Measurements from ENCODE around the gene COA3.

Gene COA3

GRCh38 chr17:42798383-42799380 lies at the start of gene COA3, which contains the start of gene CNTD1:
COA3 (minus strand) TSS chr17:42798704; CDS start chr17:42798681, 23 bp downstream.
CNTD1 (plus strand) TSS chr17:42798861; CDS start chr17:42799068, 207 bp downstream.
- H3K4me3 ChIP-seq (ENCODE audit: low read depth, low read length), result peak within 1 kb of the TSS; percentile 86
- TF ChIP-seq MYC (IDR thresholded peaks at IDR 0.05; ENCODE audit: low read depth, low read length), result peak; percentile 71
- peak; percentile 50 for TF ChIP-seq MAX (IDR thresholded peaks at IDR 0.05; ENCODE audit: low read depth, low read length)
- TF ChIP-seq CTCF (IDR thresholded peaks at IDR 0.05; ENCODE audit: low read depth, low read length), result no peak
- TF ChIP-seq POLR2A (IDR thresholded peaks at IDR 0.05; ENCODE audit: extremely low read depth, insufficient read length), result peak; percentile 67
- peak; percentile 88 for DNase-seq (ENCODE audit: low read depth)

GRCh38 chr17:42848093-42848492 lies 49.6 kb upstream of the COA3 start:
- no peak for DNase-seq (ENCODE audit: low read depth)
- no peak overlapping the region for H3K4me3 ChIP-seq (ENCODE audit: low read depth, low read length)
- TF ChIP-seq CTCF (IDR thresholded peaks at IDR 0.05; ENCODE audit: low read depth, low read length) (no peak), MYC (IDR thresholded peaks at IDR 0.05; ENCODE audit: low read depth, low read length) (no peak), POLR2A (IDR thresholded peaks at IDR 0.05; ENCODE audit: extremely low read depth, insufficient read length) (no peak), MAX (IDR thresholded peaks at IDR 0.05; ENCODE audit: low read depth, low read length) (no peak)

- peak; percentile 33 for DNase-seq (ENCODE audit: low read depth)
- no peak overlapping the region for H3K4me3 ChIP-seq (ENCODE audit: low read depth, low read length)
- TF ChIP-seq MAX (IDR thresholded peaks at IDR 0.05; ENCODE audit: low read depth, low read length) (no peak), CTCF (IDR thresholded peaks at IDR 0.05; ENCODE audit: low read depth, low read length) (no peak), POLR2A (IDR thresholded peaks at IDR 0.05; ENCODE audit: extremely low read depth, insufficient read length) (no peak), MYC (IDR thresholded peaks at IDR 0.05; ENCODE audit: low read depth, low read length) (no peak)
Measured at GRCh38 chr17:42846594-42847280, 48.2 kb upstream of the COA3 start.

- H3K4me3 ChIP-seq (ENCODE audit: low read depth, low read length), result no peak overlapping the region
- no peak for TF ChIP-seq MAX (IDR thresholded peaks at IDR 0.05; ENCODE audit: low read depth, low read length)
- no peak for TF ChIP-seq CTCF (IDR thresholded peaks at IDR 0.05; ENCODE audit: low read depth, low read length)
- TF ChIP-seq MYC (IDR thresholded peaks at IDR 0.05; ENCODE audit: low read depth, low read length), result no peak
- TF ChIP-seq POLR2A (IDR thresholded peaks at IDR 0.05; ENCODE audit: extremely low read depth, insufficient read length), result no peak
- peak; percentile 38 for DNase-seq (ENCODE audit: low read depth)
Measured at GRCh38 chr17:42845918-42846593, 47.6 kb upstream of the COA3 start.

- DNase-seq (ENCODE audit: low read depth), result no peak
- H3K4me3 ChIP-seq (ENCODE audit: low read depth, low read length), result no peak overlapping the region
- no peak for TF ChIP-seq POLR2A (IDR thresholded peaks at IDR 0.05; ENCODE audit: extremely low read depth, insufficient read length)
- TF ChIP-seq MYC (IDR thresholded peaks at IDR 0.05; ENCODE audit: low read depth, low read length), result no peak
- no peak for TF ChIP-seq MAX (IDR thresholded peaks at IDR 0.05; ENCODE audit: low read depth, low read length)
- TF ChIP-seq CTCF (IDR thresholded peaks at IDR 0.05; ENCODE audit: low read depth, low read length), result no peak
Measured at GRCh38 chr17:42845556-42845917, 47.0 kb upstream of the COA3 start.

Measured in NB4 (cell line).